Liver (tissue), 3 donors: ENCODE results near the gene FKBP1A.

ENCODE experiments used
- ATF3 ChIP-seq: IDR thresholded peaks from 2 replicates; pipeline ENCODE4 v1.6.1; 2016; ENCODE audit warnings: antibody characterized with exemption
- CTCF ChIP-seq: fragments of 150-350 bp; IDR thresholded peaks from 2 replicates; pipeline ENCODE4 v1.5.1; 2017; ENCODE audit warnings: improper control_type of control experiment, low read depth, low read length; ENCODE audit not compliant: missing input control
- FOXA1 ChIP-seq: IDR thresholded peaks from 2 replicates; pipeline ENCODE4 v1.6.1; 2016; ENCODE audit warnings: antibody characterized with exemption
- GABPA ChIP-seq, 2 donors: IDR thresholded peaks in 1 of 2; conservative IDR thresholded peaks in 1 of 2; 2 replicates each; pipeline ENCODE4 v1.6.1; 2016; ENCODE audit warnings: antibody characterized with exemption in 2 of 2, mild to moderate bottlenecking in 1 of 2, moderate library complexity in 1 of 2
- JUND ChIP-seq, 2 donors: IDR thresholded peaks; 2 replicates each; pipeline ENCODE4 v1.6.1; 2016; ENCODE audit warnings: antibody characterized with exemption in 2 of 2
- NR2F2 ChIP-seq: IDR thresholded peaks from 2 replicates; pipeline ENCODE4 v1.6.1; 2016; ENCODE audit warnings: antibody characterized with exemption
- RAD21 ChIP-seq, 2 donors: IDR thresholded peaks; 2 replicates each; pipeline ENCODE4 v1.6.1; 2016; ENCODE audit warnings: antibody characterized with exemption in 2 of 2, mild to moderate bottlenecking in 2 of 2
- REST ChIP-seq: IDR thresholded peaks from 2 replicates; pipeline ENCODE4 v1.6.1; 2016; ENCODE audit warnings: antibody characterized with exemption, mild to moderate bottlenecking
- RXRA ChIP-seq, 2 donors: IDR thresholded peaks; 2 replicates each; pipeline ENCODE4 v1.6.1; 2017 to 2018; ENCODE audit warnings: antibody characterized with exemption in 2 of 2, mild to moderate bottlenecking in 1 of 2
- SP1 ChIP-seq: IDR thresholded peaks from 2 replicates; pipeline ENCODE4 v1.6.1; 2018; ENCODE audit warnings: antibody characterized with exemption, mild to moderate bottlenecking
- TAF1 ChIP-seq: conservative IDR thresholded peaks from 2 replicates; pipeline ENCODE4 v1.6.1; 2016; ENCODE audit warnings: antibody characterized with exemption, mild to moderate bottlenecking
- YY1 ChIP-seq: IDR thresholded peaks from 2 replicates; pipeline ENCODE4 v1.6.1; 2016; ENCODE audit warnings: antibody characterized with exemption, mild to moderate bottlenecking
- ZBTB33 ChIP-seq: IDR thresholded peaks from 2 replicates; pipeline ENCODE4 v1.6.1; 2016; ENCODE audit warnings: antibody characterized with exemption
- TF ChIP-seq, protein P1 (sequence below): IDR thresholded peaks from 2 replicates; pipeline ENCODE4 v1.6.1; 2016; ENCODE audit warnings: antibody characterized with exemption
- donor health status: healthy.
- donor health status: healthy.

DNA sequence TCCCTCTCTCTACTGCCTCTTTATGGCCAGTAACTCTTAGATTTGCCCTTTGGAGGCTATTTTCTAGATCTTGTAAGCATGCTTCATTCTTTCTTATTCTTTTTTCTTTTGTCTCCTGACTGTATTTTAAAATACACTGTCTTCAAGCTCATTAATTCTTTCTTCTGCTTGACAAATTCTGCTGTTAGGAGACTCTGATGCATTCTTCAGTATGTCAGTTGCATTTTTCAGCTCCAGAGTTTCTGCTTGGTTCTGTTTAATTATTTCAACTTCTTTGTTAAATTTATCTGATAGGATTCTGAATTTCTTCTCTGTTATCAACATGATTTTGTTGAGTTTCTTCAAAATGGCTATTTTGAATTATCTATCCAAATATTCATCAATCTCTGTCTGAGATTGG is 38.9 kb downstream of the FKBP1A start:
- TF ChIP-seq CTCF (no peak), TAF1 (no peak), RXRA (IDR thresholded peaks at IDR 0.05) (no peak), FOXA1 (no peak), ZBTB33 (no peak), RAD21 (IDR thresholded peaks at IDR 0.05) (no peak), REST (no peak), JUND (IDR thresholded peaks at IDR 0.05) (no peak), YY1 (no peak), ATF3 (no peak), SP1 (no peak), GABPA (IDR thresholded peaks at IDR 0.05 in 1 of 2, conservative IDR thresholded peaks at IDR 0.05 in 1 of 2) (no peak), NR2F2 (no peak)
- TF ChIP-seq, protein P1, sequence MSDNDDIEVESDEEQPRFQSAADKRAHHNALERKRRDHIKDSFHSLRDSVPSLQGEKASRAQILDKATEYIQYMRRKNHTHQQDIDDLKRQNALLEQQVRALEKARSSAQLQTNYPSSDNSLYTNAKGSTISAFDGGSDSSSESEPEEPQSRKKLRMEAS, result no peak
